Measurements from ENCODE around the gene SLC6A19.
"Not testable (repeated sequence)": the region's sequence is repeated elsewhere in the genome, so short reads cannot be mapped to it uniquely, and the experiment has no call there.

Gene SLC6A19

DNA sequence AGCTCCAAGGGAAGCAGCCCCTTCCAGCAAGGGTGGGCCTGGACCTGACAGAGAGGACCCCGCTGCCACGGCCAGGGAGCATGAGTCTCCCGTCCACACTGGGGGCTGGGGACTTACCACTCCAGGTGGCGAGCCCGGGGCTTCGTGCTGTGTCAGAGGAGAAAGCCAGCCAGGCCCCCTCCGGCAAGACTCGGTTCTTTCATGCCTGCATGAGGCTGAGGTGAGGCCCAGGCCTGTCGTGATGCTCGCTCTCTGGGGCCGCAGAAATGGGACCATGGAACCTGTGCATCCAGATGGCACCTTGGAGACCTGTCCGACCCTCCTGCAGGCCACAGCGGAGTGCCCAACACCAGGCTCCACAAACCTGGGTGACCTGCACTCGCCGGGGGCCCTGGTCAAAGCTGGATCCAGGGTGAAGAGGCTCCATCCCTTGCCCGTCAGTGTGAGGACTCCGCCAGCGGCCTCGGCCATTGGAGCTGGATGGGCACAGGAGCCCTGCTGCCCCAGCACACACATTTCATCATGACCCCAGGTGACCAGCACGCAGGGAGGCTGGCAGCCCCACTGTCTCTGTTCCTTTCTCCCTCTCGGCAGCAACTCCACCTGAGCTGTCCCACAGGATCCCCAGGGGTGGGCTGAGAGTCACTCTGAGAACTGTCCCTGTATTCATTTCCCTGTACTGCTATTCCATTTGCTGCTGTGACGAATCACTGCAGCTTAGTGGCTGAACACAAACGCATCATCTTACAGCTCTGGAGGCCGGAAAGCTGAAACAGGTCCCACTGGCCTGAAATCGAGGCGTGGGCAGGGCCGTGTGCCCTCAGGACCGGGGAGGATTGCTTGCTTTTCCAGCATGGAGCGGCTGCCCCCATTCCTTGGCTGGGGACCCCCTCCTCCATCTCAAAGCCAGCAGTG, 48.2 kb downstream of the SLC6A19 start:
- DNase-seq: no peak

- no peak for DNase-seq
Measured at GRCh38 chr5:1251678-1252580, 50.5 kb downstream of the SLC6A19 start.

DNA sequence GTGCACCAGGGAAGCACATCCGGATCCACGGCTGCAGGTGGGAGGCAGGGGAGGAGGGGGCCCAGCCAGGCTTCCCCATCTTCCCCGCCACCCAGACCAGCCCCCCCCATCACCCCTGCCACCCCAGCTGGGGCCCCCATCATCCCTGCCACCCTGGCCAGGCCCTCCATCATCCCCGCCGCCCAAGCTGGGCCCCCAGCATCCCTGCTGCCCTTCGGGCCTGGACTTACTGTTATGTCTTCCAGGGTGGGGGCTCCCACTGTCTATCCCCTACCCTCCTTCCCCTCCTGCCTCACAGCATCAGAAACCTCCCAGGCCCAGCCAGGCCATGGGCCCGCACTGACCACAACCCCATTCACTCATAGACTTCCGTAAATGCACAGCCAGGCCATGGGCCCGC, 51.3 kb downstream of the SLC6A19 start:
- DNase-seq: no peak

GRCh38 chr5:1253456-1254105, 52.2 kb downstream of the SLC6A19 start:
- no peak for DNase-seq

DNA sequence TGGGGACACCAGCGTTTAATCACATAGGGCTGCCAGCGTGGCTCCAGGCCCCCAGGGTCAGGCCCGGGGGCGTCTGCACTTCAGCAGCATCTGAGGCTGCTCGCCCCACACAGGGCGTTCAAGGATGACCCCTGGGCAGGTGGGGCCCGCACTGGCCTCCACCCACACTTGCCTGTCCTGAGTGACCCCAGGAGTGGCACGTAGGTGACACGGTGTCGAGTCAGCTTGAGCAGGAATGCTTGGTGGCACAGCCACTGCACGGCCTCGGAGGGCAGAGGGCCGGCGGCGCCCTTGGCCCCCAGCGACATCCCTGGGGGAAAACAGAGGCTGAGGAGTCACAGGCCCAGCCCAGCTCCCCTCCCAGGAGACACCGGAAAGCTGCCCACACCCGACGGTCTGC, 52.8 kb downstream of the SLC6A19 start:
- no peak for DNase-seq

- no peak for DNase-seq
Measured at GRCh38 chr5:1255081-1255561, 53.7 kb downstream of the SLC6A19 start.

DNA sequence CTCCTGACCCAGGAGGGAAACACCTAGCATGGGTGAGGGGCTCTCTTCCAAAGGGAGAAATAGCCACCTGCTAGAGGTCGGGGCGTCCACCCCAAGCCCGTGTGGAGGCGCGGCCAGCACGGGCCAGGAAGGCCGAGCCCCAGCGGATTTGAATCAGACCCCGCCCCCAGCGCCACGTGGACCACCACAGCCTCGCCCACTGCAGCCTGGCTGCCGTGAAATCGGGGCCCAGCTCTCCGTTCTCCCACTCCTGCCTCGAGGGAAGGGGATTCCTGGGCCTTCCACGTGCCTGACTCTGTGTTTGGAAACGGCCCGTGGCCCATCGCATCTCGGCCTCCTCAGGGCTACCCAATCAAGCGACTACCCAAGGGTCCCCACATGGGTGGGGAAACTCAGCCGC, 55.4 kb downstream of the SLC6A19 start:
- DNase-seq: no peak

DNA sequence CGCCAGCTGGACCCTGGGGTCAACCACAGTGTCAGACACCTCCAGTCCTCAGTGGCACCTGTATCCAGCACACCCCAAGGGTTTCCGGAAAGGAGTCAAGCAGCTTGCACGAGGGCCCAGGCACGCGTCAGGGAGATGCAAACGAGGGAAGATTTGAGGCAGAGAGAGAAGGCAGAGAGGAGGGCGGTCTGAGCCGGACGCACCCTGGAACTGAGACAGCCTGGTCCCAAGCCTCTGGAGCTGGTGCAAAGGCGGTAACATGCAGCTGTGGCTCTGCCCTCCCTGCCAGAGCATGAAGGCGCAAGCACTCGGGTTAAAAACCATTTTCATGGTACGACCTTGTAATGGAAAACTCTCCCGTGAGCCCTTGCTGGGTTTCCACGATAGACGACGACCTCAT, 56.0 kb downstream of the SLC6A19 start:
- no peak for DNase-seq

DNA sequence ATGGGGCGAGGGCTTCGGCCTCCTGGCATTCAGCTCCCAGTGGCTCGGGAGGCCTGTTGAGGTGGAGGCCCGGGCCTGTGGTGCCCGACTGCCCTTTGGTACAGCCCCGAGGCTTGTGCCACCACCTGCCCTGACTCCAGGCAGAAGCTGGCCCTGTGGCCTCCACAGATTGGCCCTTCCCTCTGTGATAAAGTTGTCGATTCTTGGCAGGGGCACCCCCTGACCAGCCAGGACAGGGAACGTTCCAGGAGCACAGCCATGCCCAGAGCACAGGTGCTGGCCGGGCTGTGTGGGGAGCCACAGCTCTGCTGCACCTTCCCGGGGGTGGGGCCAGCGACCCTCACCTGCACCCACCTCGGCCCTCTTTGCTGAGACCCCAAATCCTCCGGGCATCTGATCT, 56.4 kb downstream of the SLC6A19 start:
- DNase-seq: no peak

DNA sequence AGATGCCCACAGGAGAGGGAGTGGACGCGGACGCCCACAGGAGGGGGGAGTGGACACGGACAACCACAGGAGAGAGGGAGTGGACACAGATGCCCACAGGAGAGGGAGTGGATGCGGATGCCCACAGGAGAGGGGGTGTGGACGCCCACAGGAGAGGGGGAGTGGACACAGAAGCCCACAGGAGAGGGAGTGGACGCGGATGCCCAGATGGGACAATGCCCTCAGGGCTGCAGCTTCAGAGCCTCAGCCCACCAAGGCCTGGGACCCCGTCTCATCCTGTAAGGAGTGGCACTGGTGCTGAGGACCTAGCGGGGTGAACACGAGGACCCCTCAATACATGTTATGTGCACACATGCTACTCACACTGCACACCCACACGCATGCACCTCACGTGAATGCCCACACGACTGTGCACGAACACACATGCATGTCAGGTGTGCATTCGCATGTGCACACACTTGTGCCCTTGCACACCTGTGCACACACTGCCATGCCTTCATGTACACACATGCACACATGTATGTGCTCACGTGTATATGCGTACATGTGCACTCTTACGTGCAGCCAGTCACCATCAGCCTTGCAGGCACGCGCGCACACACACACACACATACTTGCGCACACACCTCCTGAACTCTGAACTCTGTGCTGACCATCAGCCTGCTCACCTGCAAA, 58.5 kb downstream of the SLC6A19 start:
- no peak for DNase-seq

DNA sequence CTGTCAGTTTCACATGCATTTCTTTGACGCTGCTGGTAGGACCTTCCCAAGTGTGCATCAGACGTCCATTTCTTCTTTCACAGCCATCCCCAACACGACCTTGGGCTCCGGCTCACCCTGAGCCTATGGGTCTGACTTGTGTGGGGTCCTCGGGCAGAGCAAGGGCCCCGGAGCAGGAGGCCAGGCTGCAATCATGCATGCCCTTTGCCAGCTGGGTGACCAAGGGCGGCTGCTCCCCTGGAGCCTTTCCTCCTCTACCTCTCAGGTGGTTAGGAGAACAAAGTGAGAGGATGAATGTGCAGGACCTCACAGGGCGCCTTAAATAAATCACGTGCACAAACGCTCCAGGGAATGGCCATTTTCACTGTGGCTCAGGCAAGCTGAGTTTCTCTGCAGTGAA, 60.2 kb downstream of the SLC6A19 start:
- DNase-seq: no peak

- no peak for DNase-seq
Measured at GRCh38 chr5:1262381-1262780, 61.0 kb downstream of the SLC6A19 start.

- DNase-seq: no peak
Measured at GRCh38 chr5:1264211-1264610, 62.8 kb downstream of the SLC6A19 start.

- no peak for DNase-seq
Measured at GRCh38 chr5:1265026-1265425, 63.6 kb downstream of the SLC6A19 start.

- no peak for DNase-seq
Measured at GRCh38 chr5:1265461-1266455, 64.4 kb downstream of the SLC6A19 start.

GRCh38 chr5:1266791-1267190, 65.4 kb downstream of the SLC6A19 start:
- DNase-seq: no peak

- DNase-seq: not testable (repeated sequence)
Measured at GRCh38 chr5:1267464-1267863, 66.1 kb downstream of the SLC6A19 start.

- no peak for DNase-seq
Measured at GRCh38 chr5:1268056-1268455, 66.7 kb downstream of the SLC6A19 start.

- no peak for DNase-seq
Measured at GRCh38 chr5:1268666-1269065, 67.3 kb downstream of the SLC6A19 start.

GRCh38 chr5:1270426-1270825, 69.0 kb downstream of the SLC6A19 start:
- DNase-seq: no peak
